H1 (cell line): ENCODE results near the gene CYBA.

Experiments
- ASH2L ChIP-seq: fragments of 200-600, 300-600 bp; sonication (generic); IDR thresholded peaks from one replicate; pipeline ENCODE4 v1.7.1; 2017; ENCODE audit warnings: low read length
- BRCA1 ChIP-seq: IDR thresholded peaks from 2 replicates; pipeline ENCODE4 v1.6.1; 2012; ENCODE audit warnings: low read depth, low read length, improper control_type of control experiment
- POLR2A ChIP-seq, 2 experiments: IDR thresholded peaks; 1 replicate in 1 of 2; 2 replicates in 1 of 2; pipeline ENCODE4 v1.6.1; 2011; ENCODE audit warnings: low read depth in 2 of 2, low read length in 2 of 2, mild to moderate bottlenecking in 2 of 2; ENCODE audit errors: control extremely low read depth in 1 of 2
- POLR2AphosphoS5 ChIP-seq: IDR thresholded peaks from 2 replicates; pipeline ENCODE4 v1.6.1; 2011; ENCODE audit warnings: low read depth, low read length
- SP2 ChIP-seq: IDR thresholded peaks from 2 replicates; pipeline ENCODE4 v1.6.1; 2012; ENCODE audit warnings: mild to moderate bottlenecking, low read length, inconsistent platforms
- SRF ChIP-seq: IDR thresholded peaks from 2 replicates; pipeline ENCODE4 v1.6.1; 2011; ENCODE audit warnings: mild to moderate bottlenecking, low read depth, low read length, moderate library complexity
- TBP ChIP-seq: IDR thresholded peaks from 2 replicates; pipeline ENCODE4 v1.6.1; 2011; ENCODE audit warnings: low read depth, low read length, improper control_type of control experiment
- ZNF274 ChIP-seq: IDR thresholded peaks from 2 replicates; pipeline ENCODE4 v1.7.0; 2012; ENCODE audit warnings: low read length, borderline replicate concordance; ENCODE audit errors: extremely low read depth
- TF ChIP-seq, protein P1 (sequence below), 3 experiments: IDR thresholded peaks; 1 replicate in 2 of 3; 2 replicates in 1 of 3; pipeline versions ENCODE4 v1.5.1 to v1.6.1; 2011; ENCODE audit warnings: low read length in 3 of 3, mild to moderate bottlenecking in 3 of 3, inconsistent platforms in 2 of 3, low read depth in 1 of 3, moderate library complexity in 1 of 3; ENCODE audit not compliant: insufficient read depth in 1 of 3; ENCODE audit errors: control extremely low read depth in 1 of 3
- TF ChIP-seq, protein P2 (sequence below): IDR thresholded peaks from 2 replicates; pipeline ENCODE4 v1.6.1; 2012; ENCODE audit warnings: low read length, inconsistent platforms

DNA sequence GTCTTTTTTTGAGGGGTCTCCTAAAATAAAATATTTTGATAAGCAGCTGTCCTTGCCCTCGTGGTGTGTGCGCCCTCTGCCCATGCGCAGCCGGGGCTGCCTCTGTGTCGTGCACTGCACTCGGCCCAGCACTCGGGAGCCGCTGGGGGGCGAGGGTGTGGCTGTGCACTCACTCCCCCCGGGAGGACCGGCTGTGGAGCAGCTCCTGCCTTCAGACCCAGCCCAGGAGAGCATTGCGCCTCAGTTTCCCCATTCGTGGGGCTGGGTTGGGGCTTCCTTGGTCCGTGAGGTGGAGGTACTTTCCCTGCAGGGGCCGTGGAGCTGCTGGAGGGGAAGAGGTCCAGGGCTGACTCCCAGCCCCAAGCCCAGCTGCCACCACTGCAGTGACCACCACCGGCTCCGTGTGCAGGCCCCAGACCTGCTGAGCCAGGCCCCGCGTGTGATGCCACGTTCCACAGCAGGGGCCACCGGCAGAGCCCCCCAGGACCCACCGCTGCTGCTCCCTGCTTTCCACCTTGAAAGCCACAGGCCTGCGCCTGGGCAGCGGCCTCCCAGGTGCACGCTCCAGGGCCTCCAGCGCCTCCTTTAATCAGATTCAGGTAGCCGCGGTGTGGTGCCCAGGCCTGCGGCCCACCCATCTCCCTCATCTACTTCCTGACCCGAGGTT lies 18.8 kb downstream of the CYBA start:
- TF ChIP-seq, protein P1, sequence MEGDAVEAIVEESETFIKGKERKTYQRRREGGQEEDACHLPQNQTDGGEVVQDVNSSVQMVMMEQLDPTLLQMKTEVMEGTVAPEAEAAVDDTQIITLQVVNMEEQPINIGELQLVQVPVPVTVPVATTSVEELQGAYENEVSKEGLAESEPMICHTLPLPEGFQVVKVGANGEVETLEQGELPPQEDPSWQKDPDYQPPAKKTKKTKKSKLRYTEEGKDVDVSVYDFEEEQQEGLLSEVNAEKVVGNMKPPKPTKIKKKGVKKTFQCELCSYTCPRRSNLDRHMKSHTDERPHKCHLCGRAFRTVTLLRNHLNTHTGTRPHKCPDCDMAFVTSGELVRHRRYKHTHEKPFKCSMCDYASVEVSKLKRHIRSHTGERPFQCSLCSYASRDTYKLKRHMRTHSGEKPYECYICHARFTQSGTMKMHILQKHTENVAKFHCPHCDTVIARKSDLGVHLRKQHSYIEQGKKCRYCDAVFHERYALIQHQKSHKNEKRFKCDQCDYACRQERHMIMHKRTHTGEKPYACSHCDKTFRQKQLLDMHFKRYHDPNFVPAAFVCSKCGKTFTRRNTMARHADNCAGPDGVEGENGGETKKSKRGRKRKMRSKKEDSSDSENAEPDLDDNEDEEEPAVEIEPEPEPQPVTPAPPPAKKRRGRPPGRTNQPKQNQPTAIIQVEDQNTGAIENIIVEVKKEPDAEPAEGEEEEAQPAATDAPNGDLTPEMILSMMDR (IDR thresholded peaks at IDR 0.05; ENCODE audit: control extremely low read depth in 1 of 3, insufficient read depth in 1 of 3, low read depth in 1 of 3, low read length in 3 of 3) = no peak
- TF ChIP-seq SRF = no peak
- TF ChIP-seq ZNF274 = no peak
- no peak for TF ChIP-seq BRCA1
- TF ChIP-seq, protein P2, sequence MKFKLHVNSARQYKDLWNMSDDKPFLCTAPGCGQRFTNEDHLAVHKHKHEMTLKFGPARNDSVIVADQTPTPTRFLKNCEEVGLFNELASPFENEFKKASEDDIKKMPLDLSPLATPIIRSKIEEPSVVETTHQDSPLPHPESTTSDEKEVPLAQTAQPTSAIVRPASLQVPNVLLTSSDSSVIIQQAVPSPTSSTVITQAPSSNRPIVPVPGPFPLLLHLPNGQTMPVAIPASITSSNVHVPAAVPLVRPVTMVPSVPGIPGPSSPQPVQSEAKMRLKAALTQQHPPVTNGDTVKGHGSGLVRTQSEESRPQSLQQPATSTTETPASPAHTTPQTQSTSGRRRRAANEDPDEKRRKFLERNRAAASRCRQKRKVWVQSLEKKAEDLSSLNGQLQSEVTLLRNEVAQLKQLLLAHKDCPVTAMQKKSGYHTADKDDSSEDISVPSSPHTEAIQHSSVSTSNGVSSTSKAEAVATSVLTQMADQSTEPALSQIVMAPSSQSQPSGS = no peak
- no peak for TF ChIP-seq SP2
- no peak for TF ChIP-seq ASH2L
- no peak for TF ChIP-seq POLR2AphosphoS5
- no peak for TF ChIP-seq POLR2A (IDR thresholded peaks at IDR 0.05; ENCODE audit: control extremely low read depth in 1 of 2, low read depth in 2 of 2, low read length in 2 of 2)
- no peak for TF ChIP-seq TBP
